GM21423 (cell line): ENCODE data around the gene GUF1.

Experiments used
- ATAC-seq: cut with Tn5 transposase; IDR thresholded peaks from one replicate; pipeline ENCODE4 v1.9.1; 2021; ENCODE audit warnings: mild to moderate bottlenecking, moderate library complexity; ENCODE audit not compliant: unreplicated experiment

The GUF1 gene

GRCh38 chr4:44678094-44679041 is at the start of gene GUF1:
Gene GUF1 (plus strand): TSS chr4:44678420. CDS start chr4:44678623, 203 bp downstream.
- peak; percentile 96 for ATAC-seq

- peak; percentile 98 for ATAC-seq
Measured at GRCh38 chr4:44629280-44629866, 48.8 kb upstream of the GUF1 start.

GRCh38 chr4:44632089-44632488 is 46.1 kb upstream of the GUF1 start:
- ATAC-seq = no peak

- ATAC-seq = no peak
Measured at GRCh38 chr4:44632733-44633132, 45.5 kb upstream of the GUF1 start.

GRCh38 chr4:44638091-44638490 is 40.1 kb upstream of the GUF1 start:
- ATAC-seq = no peak

- no peak for ATAC-seq
Measured at GRCh38 chr4:44646151-44646550, 32.1 kb upstream of the GUF1 start.

- ATAC-seq = no peak
Measured at GRCh38 chr4:44651425-44651824, 26.8 kb upstream of the GUF1 start, which contains the start of gene YIPF7. Gene YIPF7 (minus strand): TSS chr4:44651625. CDS start chr4:44650100, 1,525 bp downstream.

GRCh38 chr4:44652002-44652401 is 26.2 kb upstream of the GUF1 start:
- ATAC-seq = no peak

DNA sequence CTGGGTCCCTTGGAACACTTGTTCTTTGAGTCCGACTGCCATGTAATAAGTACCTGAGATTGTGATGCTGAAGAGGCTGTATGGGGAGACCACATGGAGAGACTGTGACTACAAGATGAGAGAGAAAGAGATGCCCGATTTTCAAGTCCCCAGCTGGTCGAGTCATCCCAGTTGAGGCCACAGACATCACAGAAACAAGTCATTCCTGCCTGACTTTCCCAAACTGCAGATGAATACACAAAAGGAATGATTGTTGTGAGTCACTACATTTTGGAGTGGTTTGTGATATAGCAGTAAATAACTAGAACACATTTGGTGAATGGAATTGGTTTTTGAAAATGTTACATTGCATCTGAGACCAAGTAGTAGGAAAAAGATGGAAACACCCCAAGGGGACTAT is 17.8 kb upstream of the GUF1 start:
- ATAC-seq = no peak

DNA sequence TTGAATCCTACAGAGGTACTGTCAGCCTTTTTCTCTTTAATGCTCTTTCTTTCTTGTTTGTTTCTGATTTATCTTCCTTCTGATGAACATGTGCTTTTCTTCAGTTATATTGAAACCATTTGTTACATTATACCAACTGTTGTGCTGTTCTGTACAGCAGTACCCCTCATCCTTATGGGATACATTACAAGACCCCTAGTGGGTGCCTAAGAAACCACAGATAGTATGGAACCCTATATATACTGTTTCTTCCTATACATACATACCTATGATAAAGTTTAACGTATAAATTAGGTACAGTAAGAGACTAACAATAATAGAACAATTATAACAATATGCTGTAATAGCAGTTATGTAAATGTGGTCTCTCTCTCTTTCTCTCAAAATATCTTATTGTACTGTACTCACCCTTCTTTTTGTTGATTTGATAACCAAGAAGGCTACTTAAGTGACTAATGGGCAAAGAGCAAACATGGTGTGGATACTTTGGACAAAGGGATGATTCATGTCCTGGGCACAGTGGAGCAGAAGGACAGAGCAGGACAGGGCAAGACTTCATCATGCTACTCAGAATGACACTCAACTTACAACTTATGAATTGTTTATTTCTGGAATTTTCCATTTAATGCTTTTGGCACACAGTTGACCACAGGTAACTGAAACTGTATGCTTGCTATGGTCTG is 16.1 kb upstream of the GUF1 start:
- no peak for ATAC-seq

- no peak for ATAC-seq
Measured at GRCh38 chr4:44662623-44663005, 15.6 kb upstream of the GUF1 start.

DNA sequence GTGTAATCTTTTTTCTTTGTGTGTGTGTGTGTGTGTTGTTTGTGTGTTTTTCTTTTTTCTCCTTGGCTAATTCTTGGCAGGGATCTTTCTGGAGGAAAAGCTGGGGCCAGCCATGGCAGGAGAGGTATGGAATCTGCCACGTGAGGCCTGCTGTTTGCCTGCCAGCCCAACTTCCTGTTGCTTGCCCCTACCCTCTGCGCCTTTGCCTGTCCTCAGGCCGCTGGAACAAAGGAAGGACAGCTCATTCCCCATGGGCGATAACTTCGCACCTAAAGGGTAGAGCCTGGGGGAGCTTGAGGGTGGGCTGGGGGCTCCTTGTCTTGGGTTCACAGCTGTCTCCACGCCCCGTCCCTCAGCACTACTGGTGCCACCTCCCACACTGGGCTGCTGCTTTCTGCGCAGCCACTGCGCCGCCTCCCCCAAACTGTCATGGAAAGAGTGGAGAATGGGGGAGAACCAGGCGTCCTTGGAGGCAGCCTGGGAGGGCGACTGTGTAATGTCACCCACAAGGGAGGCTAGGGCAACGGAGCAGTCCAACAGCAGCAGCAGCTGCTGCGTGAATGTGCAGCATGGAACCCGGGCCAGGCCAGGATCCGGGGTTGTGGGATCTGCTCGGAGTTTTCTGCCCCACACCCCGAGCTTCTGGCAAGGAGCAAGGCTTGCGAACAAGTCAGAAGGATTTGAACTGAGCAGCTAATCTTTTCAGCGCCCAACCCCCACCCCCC is 14.5 kb upstream of the GUF1 start:
- no peak for ATAC-seq

DNA sequence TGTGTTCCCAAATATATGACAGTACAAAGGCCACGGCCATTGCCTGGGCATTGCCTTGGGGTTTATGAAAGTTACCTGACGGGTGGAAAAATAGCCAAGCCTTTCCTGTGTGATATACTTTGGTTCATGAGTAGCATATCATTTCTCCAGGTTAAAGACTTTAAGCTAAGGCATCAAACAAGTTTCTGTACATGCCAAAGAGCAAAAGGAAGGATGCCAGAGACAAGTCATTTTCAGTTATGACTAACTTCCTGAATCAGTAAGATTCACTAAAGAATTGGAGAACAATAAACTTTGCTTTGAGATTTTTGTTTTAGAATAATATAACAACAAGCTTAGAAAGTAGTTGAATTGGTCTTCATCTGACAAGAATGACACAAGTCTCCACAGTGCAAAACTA is 9.7 kb upstream of the GUF1 start:
- ATAC-seq = no peak

- ATAC-seq = no peak
Measured at GRCh38 chr4:44670506-44671199, 7.6 kb upstream of the GUF1 start.

- ATAC-seq = no peak
Measured at GRCh38 chr4:44671636-44672035, 6.6 kb upstream of the GUF1 start.

DNA sequence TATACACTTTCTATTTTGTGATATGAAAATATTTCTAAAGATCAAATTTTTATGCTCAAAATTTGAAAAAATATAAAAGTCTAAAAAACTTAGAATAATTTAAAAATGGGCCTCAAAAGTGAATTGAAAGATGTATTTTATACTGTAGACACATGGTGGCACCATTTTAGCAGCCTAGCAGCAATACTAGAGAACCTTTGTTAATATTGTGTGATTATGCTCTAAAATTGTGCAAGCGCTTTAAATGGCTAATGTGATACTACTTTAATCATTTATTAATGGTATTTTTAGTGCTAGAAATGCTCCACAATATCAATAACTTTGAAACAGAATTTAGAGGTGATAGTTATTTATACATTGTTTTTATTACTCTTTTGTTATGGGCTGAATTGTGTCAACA is 3.7 kb upstream of the GUF1 start:
- ATAC-seq = no peak

DNA sequence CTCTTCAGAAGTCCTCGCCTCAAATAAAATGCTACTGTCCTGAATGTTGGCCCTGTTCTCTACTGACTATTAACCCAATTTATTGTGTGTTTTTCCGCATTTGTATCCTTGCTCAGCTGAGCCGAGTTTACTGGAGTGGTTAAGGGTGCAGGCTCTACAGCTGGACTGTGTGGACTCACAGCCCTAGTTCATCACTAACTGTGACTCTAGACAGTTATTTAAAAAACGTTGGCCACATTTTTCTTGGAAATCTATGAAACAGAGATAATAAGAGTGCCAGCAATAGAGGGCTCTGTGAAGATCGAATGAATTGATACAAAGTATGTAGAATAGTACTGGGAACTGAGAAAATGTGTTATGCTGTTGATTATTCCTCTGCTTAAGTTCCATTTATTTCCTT is 2.9 kb upstream of the GUF1 start:
- no peak for ATAC-seq

- no peak for ATAC-seq
Measured at GRCh38 chr4:44679060-44679459, 840 bp downstream of the GUF1 start.

DNA sequence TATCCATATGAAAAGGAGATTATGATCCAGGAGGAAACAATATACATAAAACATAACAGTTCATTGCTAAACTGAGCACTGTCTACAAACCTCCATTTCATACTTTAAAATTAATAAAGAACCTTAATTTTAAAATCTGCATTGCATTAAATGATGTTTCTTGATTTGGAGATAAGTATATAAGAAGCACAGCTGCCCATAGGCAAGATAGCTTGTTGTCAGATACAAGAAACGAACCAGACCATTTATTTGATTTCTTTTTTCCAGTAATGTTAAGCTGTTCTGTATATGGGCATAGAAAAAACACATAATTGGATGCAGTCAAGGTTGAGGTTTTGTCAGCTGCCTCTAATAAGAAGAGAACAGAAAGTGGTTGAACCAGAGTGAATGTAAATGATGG is 6.4 kb downstream of the GUF1 start:
- ATAC-seq = no peak

DNA sequence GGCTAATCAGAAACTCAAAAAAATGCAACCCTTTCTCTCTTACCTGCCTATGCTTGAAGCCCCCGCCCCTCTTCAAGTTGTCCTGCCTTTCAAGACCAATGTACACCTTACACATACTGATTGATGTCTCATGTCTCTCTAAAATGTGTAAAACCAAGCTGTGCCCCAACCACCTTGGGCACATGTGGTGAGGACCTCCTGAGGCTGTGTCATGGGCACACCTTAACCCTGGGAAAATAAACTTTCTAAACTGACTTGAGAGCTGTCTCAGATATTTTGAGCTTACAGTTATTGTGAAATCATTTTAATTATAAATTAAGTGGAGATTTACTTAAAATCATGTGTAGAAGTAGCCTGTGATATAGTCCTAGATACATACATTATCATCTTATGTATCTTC is 22.2 kb downstream of the GUF1 start:
- no peak for ATAC-seq
